Measurements from ENCODE around the gene SCN9A.

- TF ChIP-seq, protein P1, sequence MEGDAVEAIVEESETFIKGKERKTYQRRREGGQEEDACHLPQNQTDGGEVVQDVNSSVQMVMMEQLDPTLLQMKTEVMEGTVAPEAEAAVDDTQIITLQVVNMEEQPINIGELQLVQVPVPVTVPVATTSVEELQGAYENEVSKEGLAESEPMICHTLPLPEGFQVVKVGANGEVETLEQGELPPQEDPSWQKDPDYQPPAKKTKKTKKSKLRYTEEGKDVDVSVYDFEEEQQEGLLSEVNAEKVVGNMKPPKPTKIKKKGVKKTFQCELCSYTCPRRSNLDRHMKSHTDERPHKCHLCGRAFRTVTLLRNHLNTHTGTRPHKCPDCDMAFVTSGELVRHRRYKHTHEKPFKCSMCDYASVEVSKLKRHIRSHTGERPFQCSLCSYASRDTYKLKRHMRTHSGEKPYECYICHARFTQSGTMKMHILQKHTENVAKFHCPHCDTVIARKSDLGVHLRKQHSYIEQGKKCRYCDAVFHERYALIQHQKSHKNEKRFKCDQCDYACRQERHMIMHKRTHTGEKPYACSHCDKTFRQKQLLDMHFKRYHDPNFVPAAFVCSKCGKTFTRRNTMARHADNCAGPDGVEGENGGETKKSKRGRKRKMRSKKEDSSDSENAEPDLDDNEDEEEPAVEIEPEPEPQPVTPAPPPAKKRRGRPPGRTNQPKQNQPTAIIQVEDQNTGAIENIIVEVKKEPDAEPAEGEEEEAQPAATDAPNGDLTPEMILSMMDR (IDR thresholded peaks at IDR 0.05; ENCODE audit: poor library complexity, severe bottlenecking), result peak; percentile 5
- TF ChIP-seq EZH2 (IDR thresholded peaks at IDR 0.05; ENCODE audit: borderline replicate concordance, insufficient read depth, low read length, poor library complexity, severe bottlenecking), result no peak
- TF ChIP-seq RAD21 (conservative IDR thresholded peaks at IDR 0.05), result no peak
- TF ChIP-seq EP300 (conservative IDR thresholded peaks at IDR 0.05; ENCODE audit: poor library complexity, severe bottlenecking), result no peak
- TF ChIP-seq SMC3 (conservative IDR thresholded peaks at IDR 0.05; ENCODE audit: poor library complexity), result no peak
- no peak for TF ChIP-seq POLR2AphosphoS5 (IDR thresholded peaks at IDR 0.05)
Observed at GRCh38 chr2:166181813-166182154, 194.0 kb downstream of the SCN9A start.
